HG02642 (cell line): ENCODE measurements around the gene KRTAP10-1.

Source experiments
- ATAC-seq: cut with Tn5 transposase; IDR thresholded peaks from one replicate; pipeline ENCODE4 v1.9.1; 2021; ENCODE audit warnings: mild to moderate bottlenecking; ENCODE audit not compliant: unreplicated experiment, poor library complexity

KRTAP10-1 gene

DNA sequence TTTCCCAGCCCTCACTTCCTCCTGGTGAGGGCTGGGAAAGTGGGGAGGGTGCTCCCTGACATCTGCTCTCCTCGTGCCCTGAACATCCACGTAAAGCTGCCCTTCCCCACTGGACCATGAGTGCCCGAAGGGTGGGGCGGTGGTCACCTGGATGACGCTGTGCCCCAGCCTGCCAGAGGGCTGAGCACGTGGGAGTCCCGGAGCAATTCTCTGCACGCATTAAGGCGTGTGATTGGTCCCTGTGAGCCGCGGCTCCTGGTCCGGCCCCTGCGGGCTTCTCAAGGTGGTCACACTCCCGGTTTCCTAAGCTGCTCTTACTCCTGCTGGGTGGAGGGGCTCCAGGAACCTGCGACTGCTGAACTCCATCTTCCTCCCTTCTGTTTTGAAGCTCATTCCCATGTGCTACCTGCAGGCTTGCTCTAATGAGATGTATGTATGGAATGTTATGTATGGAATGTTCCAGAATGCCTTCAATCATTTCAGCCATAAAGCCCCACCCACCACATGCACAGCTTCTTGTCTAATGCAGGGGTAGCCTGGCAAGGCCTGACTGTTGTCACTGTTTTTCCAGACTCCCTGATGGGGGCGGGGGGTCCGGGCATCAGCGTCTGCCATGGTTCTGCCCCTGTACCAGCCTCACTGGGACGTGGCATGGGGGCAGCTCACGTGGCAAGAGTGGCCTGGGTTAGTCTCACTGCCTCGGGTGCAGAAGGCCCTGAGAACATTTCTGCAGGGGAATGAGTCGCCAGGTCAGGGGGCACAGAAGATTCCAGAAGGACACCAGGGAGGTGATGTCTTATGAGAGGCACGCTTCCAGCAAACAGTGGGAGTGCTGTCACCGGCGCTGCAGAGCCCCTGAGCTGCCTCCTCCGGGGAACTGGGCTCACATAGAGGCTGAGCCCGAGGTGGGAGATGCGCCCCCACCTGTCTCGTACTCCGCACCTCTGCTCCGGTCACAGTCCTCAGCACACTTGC, 19.4 kb downstream of the KRTAP10-1 start:
- no peak for ATAC-seq

DNA sequence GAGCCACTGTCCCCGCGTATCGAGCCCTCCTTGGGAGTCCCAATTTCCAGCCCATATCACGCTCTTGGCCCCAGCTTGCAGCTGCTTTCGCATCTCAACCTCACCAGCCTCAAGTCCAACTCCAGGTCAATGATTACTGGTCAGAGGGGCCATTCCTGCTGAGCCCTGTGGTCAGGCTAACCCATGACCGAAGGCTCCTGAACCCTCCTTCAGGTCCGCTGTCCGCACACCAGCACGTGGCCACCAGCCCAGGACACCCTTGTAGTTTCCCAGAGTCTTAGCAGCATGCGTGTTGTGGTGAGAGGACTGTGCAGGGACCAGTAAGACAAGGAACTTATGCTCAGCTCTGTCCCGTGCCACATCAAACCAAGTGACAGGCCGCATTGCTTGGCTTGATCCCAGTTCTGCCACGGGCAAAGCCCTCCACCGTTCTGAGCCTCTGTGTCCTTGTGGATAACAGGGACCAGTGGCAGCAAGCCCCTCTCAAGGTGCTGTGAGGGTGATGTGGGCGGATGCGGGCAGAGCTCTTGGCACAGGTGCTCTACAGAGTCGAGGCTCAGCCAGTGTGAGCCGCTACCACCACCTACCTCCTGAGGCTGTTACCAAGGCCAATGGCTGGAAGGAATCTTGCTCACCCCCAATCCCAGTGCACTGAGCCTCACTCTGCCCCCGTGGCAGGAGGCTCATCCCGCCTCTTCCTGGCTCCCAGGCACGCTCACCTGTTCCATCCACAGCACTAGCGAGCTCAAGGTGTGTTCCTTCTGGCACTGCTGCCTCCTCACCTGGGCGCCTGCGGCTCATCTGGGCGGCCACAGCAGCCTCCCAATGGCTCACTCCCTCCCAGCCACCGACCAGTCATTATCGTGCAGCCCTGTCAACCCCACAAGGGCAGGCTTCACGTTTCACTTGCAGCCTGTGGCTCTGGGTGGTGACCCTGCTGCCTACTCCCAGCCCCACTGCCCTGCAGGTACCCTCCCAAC, 20.4 kb downstream of the KRTAP10-1 start:
- no peak for ATAC-seq

DNA sequence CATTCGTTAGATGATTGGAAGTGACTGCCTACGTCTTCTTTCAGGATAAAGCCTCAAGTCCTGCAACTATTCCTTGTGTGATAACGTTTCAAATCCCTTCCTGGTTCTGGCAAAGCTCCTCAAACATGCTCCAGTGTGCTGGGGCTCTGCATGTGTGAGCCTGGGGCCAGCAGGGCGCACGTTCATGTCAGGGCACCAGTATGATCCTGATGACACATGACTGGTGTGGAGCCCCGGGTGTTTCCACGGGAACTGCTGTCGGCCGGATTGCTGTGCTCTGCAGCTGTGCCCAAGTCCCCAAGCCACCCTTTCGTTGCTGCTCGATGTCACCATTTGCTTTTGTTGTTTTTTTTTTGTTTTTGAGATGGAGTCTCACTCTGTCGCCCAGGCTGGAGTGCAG, 21.3 kb downstream of the KRTAP10-1 start:
- ATAC-seq: no peak

DNA sequence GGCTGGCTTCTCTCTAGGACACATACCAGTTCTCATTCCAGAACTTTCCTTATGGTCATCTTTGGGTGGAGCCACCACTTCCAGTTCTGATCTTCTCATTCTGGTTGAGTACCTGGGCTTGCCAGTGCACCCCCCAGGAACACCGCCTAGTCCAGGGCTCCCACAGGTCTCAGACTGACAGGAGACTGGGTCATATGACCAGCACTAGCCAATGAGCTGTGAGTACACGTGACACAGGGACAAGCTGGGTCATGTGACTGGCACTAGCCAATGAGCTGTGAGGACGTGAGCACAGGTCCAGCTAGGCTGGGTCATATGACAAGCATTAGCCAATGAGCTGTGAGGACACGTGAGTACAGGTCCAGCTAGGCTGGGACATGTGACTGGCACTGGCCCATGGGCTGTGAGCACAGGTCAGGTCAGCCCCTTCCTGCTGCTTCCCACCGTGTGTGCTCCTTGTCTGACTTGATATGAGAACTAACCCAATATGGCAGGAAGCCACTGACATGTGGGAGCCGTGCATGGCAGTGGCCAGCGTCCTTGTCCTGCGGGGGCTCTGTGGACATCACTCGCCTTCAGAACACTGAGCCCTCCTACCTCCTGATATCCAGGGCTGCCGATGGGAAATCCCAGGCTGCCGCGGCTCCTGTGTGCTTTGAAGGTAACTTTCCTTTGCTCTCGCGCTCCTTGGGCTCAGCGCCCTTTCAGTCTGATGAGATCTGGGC, 22.7 kb downstream of the KRTAP10-1 start:
- no peak for ATAC-seq

DNA sequence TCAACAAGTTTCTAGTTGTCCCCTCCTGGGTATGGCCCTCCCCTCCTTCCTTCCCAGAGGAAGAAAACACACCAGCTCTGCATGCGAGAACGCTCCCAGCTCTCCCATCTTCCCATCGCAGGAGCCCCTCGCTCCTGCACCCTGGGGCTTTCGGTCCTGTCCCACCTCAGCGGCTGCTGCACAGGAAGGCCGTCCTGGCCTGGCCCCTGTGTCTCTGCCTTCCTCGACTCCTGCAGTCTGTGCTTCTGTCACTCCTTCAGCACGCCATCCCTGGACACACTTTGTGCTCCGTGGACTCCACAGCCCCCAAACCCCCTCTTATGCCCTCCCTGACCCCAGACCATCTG, 23.2 kb downstream of the KRTAP10-1 start:
- ATAC-seq: no peak

DNA sequence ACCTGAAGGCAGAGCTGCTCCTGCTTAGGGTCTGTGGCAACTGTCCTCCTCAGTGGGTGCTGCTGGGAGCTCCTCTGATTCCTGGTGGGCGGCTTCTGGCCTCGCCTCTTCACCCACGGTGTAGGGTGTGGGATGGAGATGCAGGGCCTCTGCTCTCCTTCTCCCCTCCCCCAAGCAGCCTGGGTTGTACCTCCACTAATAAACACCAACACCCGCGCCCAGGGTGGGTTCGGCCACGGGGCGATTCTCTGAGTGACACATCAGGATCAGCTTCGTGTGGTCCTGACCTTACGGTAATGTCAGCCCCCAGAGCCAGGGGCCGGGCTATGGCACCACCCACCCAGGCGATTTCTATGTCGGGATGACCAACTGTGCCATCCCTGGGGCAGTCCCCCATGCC, 23.7 kb downstream of the KRTAP10-1 start:
- no peak for ATAC-seq

DNA sequence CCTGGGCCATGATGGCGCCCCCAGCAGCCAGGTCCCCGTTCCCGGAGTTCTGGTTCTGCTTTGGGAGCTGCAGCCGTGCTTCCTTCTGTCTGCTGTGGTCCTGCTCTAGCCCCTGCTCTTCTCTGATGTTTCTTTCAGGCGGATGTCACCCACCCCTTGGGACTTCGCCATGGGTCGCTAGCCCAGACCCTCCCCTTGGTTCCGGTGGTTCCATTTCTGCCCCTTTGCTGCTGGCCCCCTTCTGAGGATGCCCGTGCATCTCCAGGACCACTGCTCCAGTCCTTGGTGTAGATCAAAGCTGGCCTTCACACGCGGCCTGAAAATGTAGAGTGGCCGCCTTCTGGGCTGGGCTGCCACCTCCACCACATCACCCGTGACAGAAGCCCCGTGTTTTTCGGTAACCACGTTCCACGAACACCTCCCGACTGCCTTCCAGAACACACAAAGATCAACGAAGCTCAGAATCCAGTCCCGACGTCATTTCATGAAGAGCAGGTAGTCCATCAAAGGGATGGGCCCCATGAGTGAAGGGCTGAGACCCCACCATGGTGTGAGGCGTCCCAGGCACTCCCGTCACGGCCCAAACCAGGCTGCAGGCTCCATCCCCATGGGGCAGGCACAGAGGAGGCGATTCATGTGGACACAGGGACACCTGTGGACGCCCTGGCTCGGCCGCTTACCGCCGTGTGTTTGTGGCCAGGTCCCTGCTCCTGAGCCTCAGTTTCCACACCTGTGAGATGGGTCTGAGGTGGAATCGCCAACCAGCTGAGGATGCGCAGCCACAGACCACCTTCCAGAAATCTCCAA, 24.4 kb downstream of the KRTAP10-1 start:
- ATAC-seq: no peak

DNA sequence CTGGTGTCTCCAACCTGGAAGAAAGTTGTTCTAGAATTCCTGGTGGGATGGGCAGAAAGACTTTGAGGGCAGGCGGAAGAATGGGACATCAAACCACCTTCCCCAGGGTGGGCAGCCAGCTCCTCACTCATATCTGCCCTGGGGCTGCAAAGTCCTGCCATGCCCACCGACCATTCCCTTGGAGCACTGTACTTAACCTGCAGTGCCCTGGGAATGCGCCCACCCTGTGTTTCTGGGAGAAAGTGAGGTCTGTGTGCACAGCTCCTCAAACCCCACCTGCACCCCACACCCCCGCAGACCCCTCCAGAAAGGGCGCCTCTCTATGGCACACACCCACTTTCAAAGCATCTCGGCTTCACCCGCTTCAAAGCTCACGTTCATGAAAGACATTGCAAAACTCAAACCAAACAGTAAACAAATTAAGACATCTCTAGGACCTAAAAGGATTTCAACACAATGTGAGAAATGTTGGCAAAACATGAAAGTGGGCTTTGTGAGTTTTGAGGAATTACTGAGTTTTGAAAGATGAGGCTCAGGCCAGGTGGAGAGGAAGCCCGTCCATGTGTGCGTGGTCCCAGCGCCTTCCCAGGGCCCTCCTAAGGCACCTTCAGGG, 25.1 kb downstream of the KRTAP10-1 start:
- ATAC-seq: no peak

DNA sequence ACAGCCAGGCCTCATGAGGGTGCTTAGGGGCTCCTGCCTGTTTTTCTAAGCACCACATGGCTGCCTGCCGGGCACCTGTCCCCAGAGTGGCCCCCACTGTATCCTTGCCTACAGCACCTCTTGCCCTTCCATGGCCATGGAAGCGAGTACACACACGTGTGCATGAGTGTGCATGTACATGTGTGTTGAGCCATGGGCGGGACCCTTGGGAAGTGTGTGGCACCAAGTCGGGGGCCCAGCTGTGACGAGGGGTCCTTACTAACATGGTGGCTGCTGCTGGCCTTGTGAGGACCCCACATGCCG, 25.8 kb downstream of the KRTAP10-1 start:
- no peak for ATAC-seq

DNA sequence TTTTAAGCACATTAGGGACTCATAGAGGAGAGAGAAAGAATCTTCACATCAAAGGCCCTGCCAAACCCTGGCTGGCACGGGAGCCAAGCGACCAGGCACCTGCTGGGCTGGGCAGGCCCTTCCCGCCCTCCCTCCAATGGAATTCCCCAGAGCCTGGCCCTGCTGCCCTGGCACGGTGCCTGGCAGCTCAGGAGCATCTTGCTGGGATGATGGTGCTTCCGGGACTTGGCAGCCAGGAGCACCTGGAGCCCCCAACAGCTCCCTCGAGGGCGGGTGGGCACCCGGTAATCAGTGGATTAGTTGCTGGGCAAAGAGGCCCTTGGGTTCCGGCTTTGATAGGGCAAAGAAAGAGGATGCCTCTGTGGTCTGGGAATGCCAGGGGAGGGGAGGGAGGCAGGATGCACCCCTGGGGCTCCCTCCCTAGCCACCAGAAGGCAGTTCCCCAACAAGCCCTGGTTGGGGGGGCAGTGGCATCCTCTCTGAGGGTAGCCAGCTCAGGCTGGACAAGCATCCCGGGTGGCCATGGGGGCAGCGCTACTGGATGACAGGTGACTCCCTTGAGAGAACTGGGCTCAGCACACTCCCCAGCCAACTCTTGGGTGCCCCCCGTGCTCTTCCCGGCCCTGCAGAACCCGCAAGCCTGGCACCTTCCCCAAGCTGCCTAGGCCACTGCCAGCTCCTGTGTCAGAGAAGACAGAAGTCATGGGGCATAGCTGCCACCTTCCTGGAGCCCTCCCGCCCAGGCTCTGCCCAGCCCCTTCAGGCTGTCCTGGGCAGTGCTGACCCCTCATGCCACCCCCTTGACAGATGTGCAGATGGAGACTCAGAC, 26.4 kb downstream of the KRTAP10-1 start:
- ATAC-seq: no peak

DNA sequence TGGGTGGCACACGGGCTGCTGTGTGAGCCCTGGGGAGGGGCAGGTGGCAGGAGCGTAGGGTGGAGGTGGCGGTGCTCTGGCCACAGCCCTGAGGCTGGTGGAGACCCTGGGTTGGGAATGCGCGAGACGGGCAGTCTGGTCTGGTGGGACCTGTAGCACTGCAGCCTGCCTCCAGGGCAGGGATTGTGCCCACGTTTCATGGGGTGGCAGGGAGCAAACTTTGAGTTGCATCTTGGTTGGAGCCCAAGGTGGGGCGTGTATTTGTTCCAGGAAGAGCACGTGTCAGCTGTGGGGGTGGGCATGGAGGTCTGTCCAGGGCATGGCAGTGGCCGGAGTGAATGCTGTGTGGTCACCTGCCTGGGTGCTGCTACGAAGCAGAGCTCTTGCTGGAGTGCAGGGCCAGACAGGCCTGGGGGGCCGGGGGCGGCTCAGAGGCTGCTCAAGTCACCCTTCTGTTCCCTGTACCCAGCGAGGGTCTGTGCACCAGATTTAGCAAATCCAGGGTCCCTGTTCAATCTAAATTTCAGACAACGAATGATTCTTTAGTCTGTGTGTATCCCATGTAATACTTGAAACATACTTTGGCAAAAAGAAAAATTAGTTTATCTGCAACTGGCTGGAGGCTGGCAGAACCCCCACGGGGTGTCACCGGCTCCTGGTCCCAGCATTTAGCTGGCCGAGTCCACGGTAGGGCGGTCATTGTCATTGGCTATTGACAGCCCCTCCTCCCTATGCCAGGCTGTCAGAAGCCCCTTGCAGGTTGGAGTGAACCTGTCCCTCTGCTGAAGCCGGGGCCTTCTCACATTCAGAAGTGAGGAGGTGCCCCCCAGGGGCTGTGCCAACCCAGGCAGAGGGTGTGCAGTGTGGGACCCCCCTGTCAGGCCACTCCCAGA, 27.3 kb downstream of the KRTAP10-1 start:
- ATAC-seq: no peak

DNA sequence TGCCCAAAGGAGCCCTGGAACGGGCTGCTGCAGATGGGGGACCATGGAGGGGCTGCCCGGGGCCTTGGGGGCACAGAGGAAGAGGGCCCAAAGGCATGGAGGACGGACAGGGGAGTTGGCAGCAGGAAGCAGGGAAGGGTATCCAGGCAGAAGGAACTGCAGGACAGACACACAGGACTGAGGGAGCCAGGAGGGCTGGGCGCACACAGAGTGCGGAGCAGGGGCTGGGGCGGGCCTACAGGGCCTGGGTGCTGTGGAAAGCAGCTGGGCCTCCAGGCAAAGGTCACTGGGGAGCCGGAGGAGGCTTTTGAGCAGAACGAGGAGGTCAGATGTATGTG, 28.1 kb downstream of the KRTAP10-1 start:
- no peak for ATAC-seq

DNA sequence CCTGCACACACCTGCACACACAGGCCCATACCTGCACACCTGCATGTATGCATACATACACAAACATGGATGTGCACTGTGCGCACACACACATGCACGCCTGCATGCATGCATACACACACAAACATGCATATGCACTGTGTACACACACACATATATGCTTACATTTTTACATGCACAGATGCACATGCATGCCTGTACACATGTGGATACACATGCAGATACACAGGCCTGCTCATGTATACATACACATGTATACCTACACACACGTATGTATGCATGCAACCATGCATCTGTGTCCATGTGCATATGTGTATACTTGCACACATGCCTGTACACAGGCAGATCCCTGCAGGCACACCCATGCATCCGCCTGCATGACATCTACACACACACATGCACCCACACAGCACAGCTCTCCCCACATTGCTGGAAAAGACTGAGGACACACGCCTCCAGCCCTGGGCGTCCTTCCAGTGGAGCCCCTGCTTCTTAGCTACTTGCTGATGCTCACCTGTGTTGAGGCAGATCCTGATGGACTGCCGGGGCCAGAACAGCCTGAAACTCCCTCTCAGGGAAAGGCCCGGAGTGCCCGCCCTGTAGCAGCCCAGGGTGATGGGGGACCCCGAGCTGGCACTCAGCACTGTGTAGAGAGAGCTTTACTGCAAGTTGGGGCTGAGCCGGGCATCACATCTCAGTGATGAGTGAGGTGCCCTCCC, 28.6 kb downstream of the KRTAP10-1 start:
- no peak for ATAC-seq

DNA sequence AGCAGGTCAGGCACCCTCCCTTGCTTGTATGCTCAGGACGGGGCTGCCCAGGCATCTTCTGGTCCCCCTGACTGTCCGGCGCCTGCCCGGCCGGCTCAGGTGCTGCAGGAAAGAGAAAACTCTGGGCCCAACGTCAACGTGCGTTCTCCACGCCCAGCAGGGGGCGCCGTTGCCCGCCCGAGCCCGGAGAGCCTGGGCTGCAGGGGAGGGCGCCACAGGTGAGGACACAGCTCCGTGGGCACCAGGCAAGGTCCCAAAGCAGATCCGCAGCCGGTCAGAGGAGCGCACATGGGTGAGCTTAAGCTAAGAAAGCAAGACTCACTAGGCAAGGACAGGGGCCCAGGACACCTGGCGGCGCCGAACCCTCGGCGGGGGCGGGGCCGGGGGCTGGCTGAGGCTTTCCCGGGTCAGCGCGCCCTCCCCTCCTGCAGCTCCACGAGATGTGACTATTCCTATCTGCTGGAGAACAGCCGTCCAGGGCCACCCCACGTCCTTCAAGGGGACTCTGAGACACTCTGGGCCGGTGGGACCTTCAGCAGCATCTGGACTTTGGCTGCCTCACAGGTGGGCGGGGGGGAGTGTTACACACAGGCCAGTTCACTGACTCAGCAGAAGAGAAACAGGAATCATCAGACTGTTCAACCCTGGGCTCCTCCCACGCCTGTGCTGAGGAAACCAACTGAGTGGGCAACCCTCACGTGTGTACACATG, 29.3 kb downstream of the KRTAP10-1 start:
- no peak for ATAC-seq

DNA sequence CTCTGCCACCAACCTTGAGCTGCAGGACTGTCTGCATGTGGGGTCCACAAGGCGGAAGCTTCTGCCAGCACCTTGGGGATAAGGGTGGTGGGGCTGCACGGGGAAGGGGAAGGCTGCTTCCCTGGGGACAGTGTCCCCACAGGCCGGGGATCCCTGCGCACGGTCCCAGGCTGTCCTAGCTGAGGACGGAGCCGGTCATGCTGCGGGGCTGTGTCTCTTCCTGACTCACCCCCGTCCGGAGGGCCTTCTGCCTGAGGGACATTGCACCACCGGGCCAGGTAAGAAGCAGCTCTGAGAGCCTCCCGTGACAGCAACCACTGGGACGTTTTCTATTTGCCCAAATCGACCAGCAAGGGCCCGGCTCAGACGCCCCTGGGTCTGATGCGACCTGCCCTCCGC, 29.9 kb downstream of the KRTAP10-1 start:
- no peak for ATAC-seq

DNA sequence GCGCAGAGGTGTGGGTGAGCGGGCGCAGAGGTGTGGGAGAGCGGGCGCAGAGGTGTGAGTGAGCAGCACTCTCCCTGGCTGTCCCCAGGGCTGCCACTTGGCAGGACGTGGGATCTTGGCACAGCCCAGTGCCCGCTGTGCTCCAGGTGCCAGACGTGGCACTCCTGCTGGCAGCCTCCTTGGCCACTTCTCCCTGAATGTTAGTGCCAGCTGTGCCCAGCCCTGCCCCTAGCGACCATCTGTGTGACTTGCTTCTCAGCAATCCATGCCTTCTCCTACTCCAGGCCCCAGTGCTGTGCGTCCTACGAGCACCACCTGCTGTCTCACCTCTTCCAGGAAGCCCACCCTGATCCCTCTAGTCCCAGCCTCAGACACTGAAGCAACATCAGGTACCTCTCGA, 30.5 kb downstream of the KRTAP10-1 start:
- ATAC-seq: no peak
